HepG2 (cell line): ENCODE data around the gene AUH. TPM values are rescaled to one million over a fixed set of nuclear protein-coding genes. Genes with fewer than 3 reads are reported as not detected.

Experiments used
- ATAC-seq: fragments of 200-7000 bp; cut with Tn5 transposase; 3 replicates; pipeline ENCODE4 v1.9.1; 2020; ENCODE audit warnings: mild to moderate bottlenecking, moderate library complexity
- BruUV-seq: library from RNA; stranded (reverse); fragments of 400-500 nt; replicated peaks from 2 replicates; lab custom pipeline; 2021; lab: Mats Ljungman, UMichigan
- CTCF ChIA-PET: fragments of 300-600 bp; formaldehyde crosslinking; extraction: SDS; loops from one replicate; lab custom pipeline; 2021; ENCODE audit warnings: low total read pairs, inconsistent platforms, low intra/inter-chr PET ratio; lab: Yijun Ruan, JAX
- POLR2A ChIA-PET: fragments of 350-600 bp; sonication (Branson Sonifier 250); formaldehyde crosslinking; loops from one replicate; lab custom pipeline; 2020; ENCODE audit warnings: antibody characterized with exemption, inconsistent platforms; lab: Yijun Ruan, JAX
- DNase-seq: peaks from one replicate; pipeline ENCODE4 v3.0.0-alpha.2; 2015; ENCODE audit warnings: low spot score
- FAIRE-seq: peaks from 3 replicates; lab custom pipeline; 2011; peaks lifted over from hg19 to GRCh38; lab: Jason Lieb, UNC
- H2AFZ ChIP-seq: one replicate; pipeline ENCODE4 v1.6.1; 2011; ENCODE audit warnings: low read length, inconsistent platforms
- H3K27ac ChIP-seq: fragments of 300-600 bp; 3 replicates; pipeline ENCODE4 v1.8.0; 2011; ENCODE audit warnings: mixed run types, mild to moderate bottlenecking, mixed read lengths, low read length, inconsistent platforms; ENCODE audit not compliant: insufficient read depth; ENCODE audit errors: extremely low read length
- H3K27me3 ChIP-seq, 2 experiments: fragments of 200-600 bp in 1 of 2; 2 replicates in 1 of 2; 3 replicates in 1 of 2; pipeline versions ENCODE4 v1.6.0 to v1.8.0; 2011; ENCODE audit warnings: low read length in 2 of 2, mild to moderate bottlenecking in 2 of 2, moderate library complexity in 2 of 2, inconsistent platforms in 1 of 2; ENCODE audit not compliant: insufficient read depth in 2 of 2, control insufficient read depth in 1 of 2
- H3K36me3 ChIP-seq, 2 experiments: fragments of 200-600 bp in 1 of 2; replicated peaks in 1 of 2; 2 replicates in 1 of 2; 3 replicates in 1 of 2; pipeline versions ENCODE4 v1.5.1 to v1.8.0; 2011; ENCODE audit warnings: low read length in 2 of 2, inconsistent platforms in 1 of 2; ENCODE audit not compliant: insufficient read depth in 2 of 2, control insufficient read depth in 1 of 2
- H3K4me1 ChIP-seq: 2 replicates; pipeline ENCODE4 v1.5.1; 2012; ENCODE audit warnings: low read length, inconsistent platforms; ENCODE audit not compliant: insufficient read depth
- H3K4me2 ChIP-seq: 2 replicates; pipeline ENCODE4 v1.6.0; 2011; ENCODE audit warnings: low read depth, low read length, inconsistent platforms
- H3K4me3 ChIP-seq, 3 experiments: fragments of 200-600 bp in 1 of 3; sonication (generic), shearing (Covaris generic) in 1 of 3; replicated peaks in 1 of 3; 2 replicates each; pipeline ENCODE4 v1.5.1; 2011 to 2016; ENCODE audit warnings: low read length in 3 of 3, inconsistent platforms in 2 of 3, low read depth in 2 of 3, mild to moderate bottlenecking in 2 of 3, control low read depth in 1 of 3, mixed read lengths in 1 of 3; ENCODE audit not compliant: insufficient read depth in 1 of 3
- H3K79me2 ChIP-seq: one replicate; pipeline ENCODE4 v1.6.1; 2011; ENCODE audit warnings: low read length, inconsistent platforms; ENCODE audit not compliant: insufficient read depth
- H3K9ac ChIP-seq: 2 replicates; pipeline ENCODE4 v1.6.0; 2011; ENCODE audit warnings: mild to moderate bottlenecking, low read depth, low read length, inconsistent platforms; ENCODE audit not compliant: insufficient read depth
- H3K9me3 ChIP-seq: 2 replicates; pipeline ENCODE4 v1.5.1; 2012; ENCODE audit warnings: mild to moderate bottlenecking, low read length
- H4K20me1 ChIP-seq: 2 replicates; pipeline ENCODE4 v1.6.0; 2011; ENCODE audit warnings: inconsistent platforms, mild to moderate bottlenecking, low read length, moderate library complexity; ENCODE audit not compliant: insufficient read depth
- AGO1 ChIP-seq: fragments of 200-400 bp; formaldehyde crosslinking; IDR thresholded peaks from 2 replicates; pipeline ENCODE4 v1.6.1; 2017; ENCODE audit warnings: mild to moderate bottlenecking, low read depth, low read length, moderate library complexity; ENCODE audit not compliant: poor library complexity, severe bottlenecking
- CEBPB ChIP-seq: IDR thresholded peaks from 2 replicates; pipeline ENCODE4 v1.6.1; 2011; ENCODE audit warnings: low read depth, low read length, improper control_type of control experiment, borderline replicate concordance
- ELF3 ChIP-seq: IDR thresholded peaks from 2 replicates; pipeline ENCODE4 v1.6.1; 2016; ENCODE audit warnings: missing genetic modification reagents, missing compliant biosample characterization
- ELF4 ChIP-seq: sonication (generic); formaldehyde crosslinking; IDR thresholded peaks from 2 replicates; pipeline ENCODE4 v1.5.0; 2020; ENCODE audit warnings: missing genetic modification reagents, mild to moderate bottlenecking, moderate library complexity, borderline replicate concordance
- FIP1L1 ChIP-seq: fragments of 200-400 bp; formaldehyde crosslinking; IDR thresholded peaks from 2 replicates; pipeline ENCODE4 v1.6.1; 2018; ENCODE audit warnings: low read depth, mild to moderate bottlenecking, low read length, moderate library complexity, borderline replicate concordance; ENCODE audit not compliant: insufficient read depth
- GATAD1 ChIP-seq: IDR thresholded peaks from 2 replicates; pipeline ENCODE4 v1.6.1; 2016; ENCODE audit warnings: missing genetic modification reagents, missing compliant biosample characterization
- NFYC ChIP-seq: IDR thresholded peaks from 2 replicates; pipeline ENCODE4 v1.6.1; 2016; ENCODE audit warnings: missing genetic modification reagents, missing compliant biosample characterization
- NR2F6 ChIP-seq, 2 experiments: IDR thresholded peaks; 2 replicates each; pipeline ENCODE4 v1.6.1; 2016; ENCODE audit warnings: antibody characterized with exemption in 1 of 2, mild to moderate bottlenecking in 1 of 2
- RFX1 ChIP-seq: fragments of 450-650 bp; IDR thresholded peaks from 2 replicates; pipeline ENCODE4 v1.6.1; 2017
- SATB2 ChIP-seq: sonication (generic); formaldehyde crosslinking; IDR thresholded peaks from 2 replicates; pipeline ENCODE4 v1.5.0; 2020; ENCODE audit warnings: missing genetic modification reagents
- SIN3A ChIP-seq: IDR thresholded peaks from 2 replicates; pipeline ENCODE4 v1.6.1; 2011; ENCODE audit warnings: low read depth, mild to moderate bottlenecking, control low read depth, low read length, borderline replicate concordance
- ZNF180 ChIP-seq: sonication (generic); formaldehyde crosslinking; IDR thresholded peaks from 2 replicates; pipeline ENCODE4 v1.4.0; 2020; ENCODE audit warnings: low read depth, missing genetic modification reagents, borderline replicate concordance
- ZNF720 ChIP-seq: sonication (generic); formaldehyde crosslinking; IDR thresholded peaks from 2 replicates; pipeline ENCODE4 v1.4.0; 2020; ENCODE audit warnings: missing genetic modification reagents
- WGBS: methylation state at CpG from one replicate; pipeline ENCODE4 v1.1.6; 2017; ENCODE audit warnings: low lambda C conversion rate; 5-methylcytosine and 5-hydroxymethylcytosine counted together
- in situ Hi-C: cut with HindIII; loops from 2 replicates; pipeline ENCODE4 v1.10.0; 2017; ENCODE audit warnings: low pct_unique_long_range_greater_than_20kb; ENCODE audit not compliant: extremely low pct_ligation_motif_present
- intact Hi-C: fragments of 100-400 bp; cut with micrococcal nuclease; formaldehyde crosslinking; loops from one replicate; pipeline ENCODE4 v1.10.0; 2022; ENCODE audit not compliant: unreplicated experiment
- polyA plus RNA-seq, 8 experiments: library from polyadenylated mRNA; depleted of rRNA in 3 of 8; stranded (reverse) in 7 of 8; unstranded in 1 of 8; fragments of >200 nt; fragmentation: Illumina TruSeq in 4 of 8; extraction: Trizol in 4 of 8; gene quantifications; 2 replicates each; pipeline versions ENCODE4 v1.2.1 to v1.2.3, GENCODE V29; 2011 to 2016; ENCODE audit warnings: low read depth in 4 of 8, missing spikeins in 1 of 8, mixed read lengths in 1 of 8; ENCODE audit not compliant: insufficient read depth in 1 of 8
- total RNA-seq, 5 experiments: library from RNA; depleted of rRNA; stranded (reverse); fragments of >200 nt; fragmentation: Illumina TruSeq; extraction: Trizol; gene quantifications; 2 replicates each; pipeline ENCODE4 v1.2.3, GENCODE V29; 2016; ENCODE audit warnings: low read depth in 1 of 5
- TF ChIP-seq, protein P1 (sequence below): sonication (generic); formaldehyde crosslinking; IDR thresholded peaks from 2 replicates; pipeline ENCODE4 v1.5.1; 2020; ENCODE audit warnings: mild to moderate bottlenecking, missing genetic modification reagents
- TF ChIP-seq, protein P2 (sequence below): sonication (generic); formaldehyde crosslinking; IDR thresholded peaks from 2 replicates; pipeline ENCODE4 v1.9.0; 2022; ENCODE audit warnings: low read depth, missing genetic modification reagents

AUH gene
- total and polyA plus RNA-seq, 2 of the 13 experiments (the other 11 are each of a cell fraction or from before 2014, with no cell fraction given) = 25.8 to 31.9 TPM

DNA sequence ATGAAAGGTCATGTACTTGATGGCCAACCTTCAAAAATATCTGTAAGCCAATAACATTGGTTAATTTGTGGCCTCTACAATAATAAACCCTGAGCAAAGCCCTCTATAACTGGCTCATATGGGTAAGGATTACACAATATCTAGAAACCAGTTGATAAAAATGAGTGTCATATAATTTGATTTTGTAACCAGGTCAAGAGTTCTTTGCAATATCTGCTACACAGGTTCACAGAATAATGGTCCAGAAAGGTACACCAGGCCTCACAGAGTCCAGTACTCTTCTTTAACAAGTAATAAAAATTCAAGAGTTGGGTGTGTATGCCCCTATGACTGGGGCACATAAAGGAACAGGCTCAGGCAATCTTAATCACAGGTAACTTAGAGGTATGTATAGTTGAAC is 95.3 kb downstream of the AUH start:
- TF ChIP-seq AGO1 (no peak), CEBPB (peak; percentile 61; the same call in 1 of the 2 replicates)
- DNase-seq (no peak), FAIRE-seq (no peak), ATAC-seq (no peak)
- no peaks in the 10 kb centered on the region for H3K79me2 ChIP-seq
- H2AFZ ChIP-seq = no peak overlapping the region
- no peaks in the 10 kb centered on the region for H3K27me3 ChIP-seq
- in situ Hi-C loops = no loop called here
- intact Hi-C loops = no loop called here
- H3K4me2 ChIP-seq = no peak overlapping the region
- BruUV-seq = no TSS peak
- ChIA-PET POLR2A (no interaction called here), CTCF (no interaction called here)
- H4K20me1 ChIP-seq = no peaks in the 10 kb centered on the region
- no peak overlapping the region for H3K9ac ChIP-seq
- no peak overlapping the region for H3K4me3 ChIP-seq
- H3K36me3 ChIP-seq = peaks cover 3% of the 10 kb centered on the region in 2 experiments; a peak in 2 of 5 replicates
- no peak overlapping the region for H3K27ac ChIP-seq
- peaks cover 15% of the 10 kb centered on the region for H3K4me1 ChIP-seq
- no peaks in the 10 kb centered on the region for H3K9me3 ChIP-seq

DNA sequence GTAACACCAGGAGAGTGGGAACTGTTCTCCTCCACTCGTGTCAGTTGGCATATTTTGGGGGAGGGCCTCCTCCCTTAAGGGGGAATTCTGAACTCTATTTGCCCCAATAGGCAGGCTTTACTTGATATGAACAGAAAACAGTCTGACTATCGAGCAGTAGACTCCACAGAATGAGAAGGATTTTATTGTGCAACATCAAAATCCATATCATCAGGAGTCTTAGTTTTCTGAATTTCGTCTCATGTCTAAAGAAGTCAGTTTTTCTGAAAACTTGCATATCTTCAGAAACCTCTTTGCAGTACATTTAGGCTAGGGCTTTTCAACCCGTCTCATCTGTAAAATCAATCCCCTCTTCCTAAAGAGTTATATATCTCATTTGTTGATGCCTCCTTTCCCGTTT is 96.2 kb downstream of the AUH start:
- BruUV-seq = no TSS peak
- no peak for FAIRE-seq
- TF ChIP-seq NFYC (CRISPR knock-in tag) (no peak), RFX1 (no peak), SIN3A (no peak), ELF3 (CRISPR knock-in tag) (no peak), GATAD1 (no peak), ELF4 (CRISPR knock-in tag) (no peak), ZNF720 (CRISPR knock-in tag) (no peak), NR2F6 (IDR thresholded peaks at IDR 0.05) (no peak), NR2F6 (CRISPR knock-in tag; IDR thresholded peaks at IDR 0.05) (no peak), ZNF180 (CRISPR knock-in tag) (no peak), FIP1L1 (no peak), SATB2 (CRISPR knock-in tag) (no peak)
- TF ChIP-seq, protein P1, sequence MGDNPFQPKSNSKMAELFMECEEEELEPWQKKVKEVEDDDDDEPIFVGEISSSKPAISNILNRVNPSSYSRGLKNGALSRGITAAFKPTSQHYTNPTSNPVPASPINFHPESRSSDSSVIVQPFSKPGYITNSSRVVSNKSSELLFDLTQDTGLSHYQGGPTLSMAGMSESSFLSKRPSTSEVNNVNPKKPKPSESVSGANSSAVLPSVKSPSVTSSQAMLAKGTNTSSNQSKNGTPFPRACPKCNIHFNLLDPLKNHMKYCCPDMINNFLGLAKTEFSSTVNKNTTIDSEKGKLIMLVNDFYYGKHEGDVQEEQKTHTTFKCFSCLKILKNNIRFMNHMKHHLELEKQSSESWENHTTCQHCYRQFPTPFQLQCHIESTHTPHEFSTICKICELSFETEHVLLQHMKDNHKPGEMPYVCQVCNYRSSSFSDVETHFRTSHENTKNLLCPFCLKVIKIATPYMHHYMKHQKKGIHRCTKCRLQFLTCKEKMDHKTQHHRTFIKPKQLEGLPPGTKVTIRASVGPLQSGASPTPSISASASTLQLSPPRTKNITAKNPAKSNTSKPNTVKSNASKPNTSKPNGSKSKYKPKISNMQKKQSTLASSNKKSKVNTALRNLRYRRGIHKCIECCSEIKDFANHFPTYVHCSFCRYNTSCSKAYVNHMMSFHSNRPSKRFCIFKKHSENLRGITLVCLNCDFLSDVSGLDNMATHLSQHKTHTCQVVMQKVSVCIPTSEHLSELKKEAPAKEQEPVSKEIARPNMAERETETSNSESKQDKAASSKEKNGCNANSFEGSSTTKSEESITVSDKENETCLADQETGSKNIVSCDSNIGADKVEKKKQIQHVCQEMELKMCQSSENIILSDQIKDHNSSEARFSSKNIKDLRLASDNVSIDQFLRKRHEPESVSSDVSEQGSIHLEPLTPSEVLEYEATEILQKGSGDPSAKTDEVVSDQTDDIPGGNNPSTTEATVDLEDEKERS (CRISPR knock-in tag) = no peak
- TF ChIP-seq, protein P2, sequence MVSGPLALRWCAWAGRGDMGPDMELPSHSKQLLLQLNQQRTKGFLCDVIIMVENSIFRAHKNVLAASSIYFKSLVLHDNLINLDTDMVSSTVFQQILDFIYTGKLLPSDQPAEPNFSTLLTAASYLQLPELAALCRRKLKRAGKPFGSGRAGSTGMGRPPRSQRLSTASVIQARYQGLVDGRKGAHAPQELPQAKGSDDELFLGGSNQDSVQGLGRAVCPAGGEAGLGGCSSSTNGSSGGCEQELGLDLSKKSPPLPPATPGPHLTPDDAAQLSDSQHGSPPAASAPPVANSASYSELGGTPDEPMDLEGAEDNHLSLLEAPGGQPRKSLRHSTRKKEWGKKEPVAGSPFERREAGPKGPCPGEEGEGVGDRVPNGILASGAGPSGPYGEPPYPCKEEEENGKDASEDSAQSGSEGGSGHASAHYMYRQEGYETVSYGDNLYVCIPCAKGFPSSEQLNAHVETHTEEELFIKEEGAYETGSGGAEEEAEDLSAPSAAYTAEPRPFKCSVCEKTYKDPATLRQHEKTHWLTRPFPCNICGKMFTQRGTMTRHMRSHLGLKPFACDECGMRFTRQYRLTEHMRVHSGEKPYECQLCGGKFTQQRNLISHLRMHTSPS (CRISPR knock-in tag) = no peak

More for the DNA sequence above, 96.2 kb downstream of the AUH start:
- H3K79me2 ChIP-seq = no peaks in the 10 kb centered on the region
- DNase-seq = no peak
- POLR2A ChIA-PET = no interaction called here
- peaks cover 3% of the 10 kb centered on the region in 2 experiments; a peak in 2 of 5 replicates for H3K36me3 ChIP-seq
- in situ Hi-C loops = no loop called here
- no peak overlapping the region for H3K27ac ChIP-seq
- intact Hi-C loops = no loop called here
- H3K4me2 ChIP-seq = no peak overlapping the region
- H3K27me3 ChIP-seq = no peaks in the 10 kb centered on the region
- H3K4me3 ChIP-seq = no peak overlapping the region
- H3K9ac ChIP-seq = no peak overlapping the region
- ATAC-seq = no peak
- H4K20me1 ChIP-seq = no peaks in the 10 kb centered on the region
- H3K4me1 ChIP-seq = peaks cover 16% of the 10 kb centered on the region
- no peak overlapping the region for H2AFZ ChIP-seq
- CTCF ChIA-PET = no interaction called here
- 92% methylated on average over 5 of the region's 5 CpGs for WGBS
- H3K9me3 ChIP-seq = no peaks in the 10 kb centered on the region
